Measurements from ENCODE around the gene NHS.

Gene NHS

GRCh38 chrX:17592117-17592516 lies 217.1 kb downstream of the NHS start:
- no peak for DNase-seq

DNA sequence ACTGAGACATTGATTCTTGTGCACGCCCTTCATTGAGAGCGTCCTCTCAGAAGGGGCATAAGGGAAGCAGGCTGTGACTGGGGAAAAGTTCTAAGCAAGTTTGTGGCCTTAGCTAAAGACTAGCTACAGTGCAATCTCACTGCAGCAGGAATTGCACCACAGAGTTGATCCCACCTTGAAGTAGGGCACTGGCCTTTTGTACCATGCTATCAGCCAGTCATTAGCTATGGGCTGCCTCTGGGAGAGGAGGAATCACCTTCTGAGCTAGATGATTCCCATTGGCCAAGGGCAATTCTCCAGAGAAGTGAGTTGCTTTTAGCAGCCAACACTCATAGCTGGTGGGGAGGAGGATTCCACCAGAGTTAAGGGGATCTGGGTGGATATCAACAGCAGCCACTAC lies 219.7 kb downstream of the NHS start:
- no peak for DNase-seq

DNA sequence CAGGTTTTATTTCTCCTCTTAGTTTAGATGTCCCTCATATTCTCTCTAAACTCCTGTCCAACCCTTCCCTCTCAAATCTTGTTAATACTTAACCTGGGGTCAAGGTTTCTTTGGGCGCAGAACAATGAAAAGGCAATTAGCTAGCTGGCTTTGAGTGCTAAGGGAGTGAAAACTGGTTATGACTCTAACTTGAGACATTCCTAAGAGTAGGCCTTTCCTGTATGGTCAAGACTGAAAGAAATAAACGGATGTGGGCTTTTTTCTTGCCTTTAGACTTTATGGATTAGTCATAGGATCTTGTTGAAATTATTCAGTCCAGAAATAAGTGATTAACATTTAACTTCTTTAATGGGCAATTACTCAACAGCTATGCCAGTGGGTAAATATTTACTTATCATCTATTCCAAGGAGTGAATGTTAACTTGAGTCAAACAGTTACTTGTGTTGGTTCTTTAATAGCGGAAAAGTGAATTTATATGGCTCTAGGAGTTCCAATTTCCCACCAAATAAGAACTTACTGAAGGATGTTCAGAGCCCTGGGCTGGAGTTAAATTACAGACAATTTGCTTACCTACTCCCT lies 220.5 kb downstream of the NHS start:
- no peak for DNase-seq

DNA sequence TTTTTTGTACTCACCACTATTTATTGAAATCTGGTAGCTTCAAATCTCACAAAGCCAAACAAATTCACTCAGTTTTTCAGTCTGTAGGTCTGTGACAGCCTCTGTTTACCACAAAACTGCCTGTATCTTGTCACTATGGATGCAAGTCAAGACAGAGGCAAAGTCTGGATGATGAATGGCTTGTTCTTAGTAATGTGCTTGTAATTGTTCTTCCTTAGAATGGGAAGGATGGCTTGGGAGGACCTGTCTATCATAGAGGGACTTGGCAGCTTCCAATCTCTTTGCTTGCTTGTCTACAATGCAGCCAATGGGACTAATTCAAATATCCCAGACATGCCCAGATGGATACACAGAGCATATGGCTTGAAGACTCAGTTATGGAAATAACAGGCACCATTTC lies 221.1 kb downstream of the NHS start:
- no peak for DNase-seq

GRCh38 chrX:17596546-17597205 lies 221.7 kb downstream of the NHS start:
- no peak for DNase-seq

GRCh38 chrX:17597327-17597726 lies 222.3 kb downstream of the NHS start:
- no peak for DNase-seq

GRCh38 chrX:17597836-17598439 lies 222.9 kb downstream of the NHS start:
- DNase-seq: peak in 1 of 2 experiments; percentile 6

- no peak for DNase-seq
Observed at GRCh38 chrX:17601441-17602200, 226.6 kb downstream of the NHS start.

DNA sequence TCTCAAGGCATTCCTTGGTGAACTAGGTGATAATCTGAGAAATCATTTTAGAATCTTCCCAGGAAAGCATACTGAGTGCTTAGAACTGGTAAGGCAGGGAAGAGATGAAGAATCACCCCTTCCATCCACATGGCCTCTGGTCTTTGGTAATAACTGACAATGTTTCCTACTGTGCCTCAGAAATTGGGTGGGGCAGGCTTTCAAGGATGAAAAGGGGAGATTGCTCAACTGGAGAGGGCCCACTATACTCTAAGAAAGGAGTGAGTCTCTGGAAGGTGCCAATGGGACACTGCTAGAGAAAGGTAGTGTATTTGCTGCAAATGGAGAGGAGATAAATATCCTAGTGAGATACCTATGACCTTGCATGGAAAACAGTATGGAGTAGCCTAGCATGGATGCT lies 227.2 kb downstream of the NHS start:
- no peak for DNase-seq

- no peak for DNase-seq
Observed at GRCh38 chrX:17603196-17603595, 228.2 kb downstream of the NHS start.

DNA sequence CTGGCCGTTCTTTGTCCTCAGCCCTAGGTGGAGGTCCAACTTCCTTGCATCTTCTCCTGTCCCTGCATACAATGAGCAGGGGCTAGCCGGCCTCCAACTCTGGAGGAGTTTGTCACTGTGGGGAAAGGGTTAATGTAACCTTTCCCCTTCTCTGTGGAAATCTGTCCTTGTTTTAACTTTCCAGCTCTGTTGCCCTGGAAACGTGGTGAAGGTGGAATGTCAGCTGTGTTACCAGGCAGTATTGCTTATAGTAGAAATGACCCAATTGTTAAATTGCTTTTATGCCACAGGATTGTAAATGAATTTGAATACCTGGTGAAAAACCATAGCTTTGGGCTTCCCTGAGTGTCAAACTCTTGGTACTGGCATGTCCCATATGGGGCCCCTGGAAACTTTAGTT lies 230.7 kb downstream of the NHS start:
- no peak for DNase-seq

- no peak for DNase-seq
Observed at GRCh38 chrX:17606231-17606630, 231.2 kb downstream of the NHS start.

DNA sequence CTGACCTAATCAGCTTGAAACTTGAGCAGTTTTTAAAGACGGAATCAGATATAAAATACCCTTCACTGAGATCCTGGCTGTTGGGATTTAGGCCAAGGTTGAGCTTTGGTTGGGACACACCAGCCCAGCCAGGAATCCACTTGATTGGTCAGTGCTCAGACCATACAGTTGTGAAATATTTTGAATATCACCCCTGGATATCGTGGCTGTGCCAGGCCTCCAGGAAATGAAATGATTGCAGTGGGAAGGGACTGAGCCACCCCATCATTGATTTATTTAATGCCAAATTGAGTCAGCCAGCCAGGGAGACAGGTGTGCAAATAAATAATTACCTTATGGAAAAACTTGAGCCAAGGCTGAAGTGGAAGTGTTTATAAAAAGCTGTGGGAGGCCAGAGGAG lies 233.9 kb downstream of the NHS start:
- DNase-seq: peak; percentile 32 to 36

DNA sequence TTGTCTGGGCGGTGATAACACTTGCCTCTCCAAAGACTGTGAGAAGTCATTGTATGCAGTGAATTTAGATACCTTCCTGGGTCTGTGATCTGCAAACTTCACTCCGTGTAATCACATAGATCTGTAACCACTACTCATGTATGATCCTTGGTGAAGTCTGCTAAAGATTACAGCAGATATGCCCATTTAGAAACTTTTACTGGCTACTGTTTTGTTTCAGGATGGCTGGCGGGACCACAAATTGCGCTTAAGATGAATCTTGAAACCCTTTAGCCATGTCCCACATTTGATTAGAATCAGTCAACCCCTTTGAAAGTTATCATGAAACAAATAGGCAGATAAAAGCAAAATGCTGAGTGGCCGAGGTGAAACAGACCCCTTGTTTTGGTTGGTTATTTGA lies 235.8 kb downstream of the NHS start:
- no peak for DNase-seq

- peak in 1 of 2 experiments; percentile 17 for DNase-seq
Observed at GRCh38 chrX:17613979-17614588, 239.1 kb downstream of the NHS start.

DNA sequence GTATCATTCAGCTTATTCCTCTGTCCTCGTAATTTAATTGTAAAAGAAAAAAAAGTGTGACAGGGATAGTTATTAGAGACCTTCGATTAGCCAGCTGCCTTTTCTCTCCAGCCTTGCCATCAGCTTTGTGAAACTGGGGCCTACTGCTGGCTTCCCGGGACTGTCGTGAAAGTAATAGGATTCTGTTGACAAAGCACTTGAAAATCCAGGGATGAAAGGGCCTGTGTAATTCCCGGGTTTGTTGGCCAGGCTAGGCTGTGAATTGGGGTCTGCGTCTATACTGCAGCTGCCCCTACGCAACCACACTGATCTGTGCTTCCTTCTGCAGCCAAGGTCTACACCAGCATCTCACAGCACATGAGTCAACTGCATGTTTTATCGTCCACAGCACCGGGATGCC lies 241.9 kb downstream of the NHS start:
- peak; percentile 66 to 75 for DNase-seq

DNA sequence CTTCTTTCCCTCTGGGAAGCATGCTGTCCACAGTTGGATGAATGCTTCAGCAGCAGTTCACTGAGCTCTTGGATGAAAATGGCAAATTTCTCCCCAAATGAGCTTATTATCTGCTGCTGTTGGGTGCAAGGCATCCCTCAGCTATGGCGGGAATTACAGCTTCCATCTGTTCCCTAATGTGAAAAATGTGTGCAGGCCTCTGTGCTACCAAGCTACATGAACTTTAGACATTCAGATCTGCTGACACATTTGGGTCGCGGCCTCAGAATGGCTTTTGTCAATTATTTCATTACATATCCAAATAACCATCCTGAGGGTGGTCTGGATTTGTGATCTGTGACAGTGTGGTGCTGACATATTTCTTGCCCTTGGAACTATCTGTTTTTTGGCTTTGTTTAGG lies 242.8 kb downstream of the NHS start:
- no peak for DNase-seq

GRCh38 chrX:17621566-17622270 lies 246.7 kb downstream of the NHS start:
- DNase-seq: no peak

DNA sequence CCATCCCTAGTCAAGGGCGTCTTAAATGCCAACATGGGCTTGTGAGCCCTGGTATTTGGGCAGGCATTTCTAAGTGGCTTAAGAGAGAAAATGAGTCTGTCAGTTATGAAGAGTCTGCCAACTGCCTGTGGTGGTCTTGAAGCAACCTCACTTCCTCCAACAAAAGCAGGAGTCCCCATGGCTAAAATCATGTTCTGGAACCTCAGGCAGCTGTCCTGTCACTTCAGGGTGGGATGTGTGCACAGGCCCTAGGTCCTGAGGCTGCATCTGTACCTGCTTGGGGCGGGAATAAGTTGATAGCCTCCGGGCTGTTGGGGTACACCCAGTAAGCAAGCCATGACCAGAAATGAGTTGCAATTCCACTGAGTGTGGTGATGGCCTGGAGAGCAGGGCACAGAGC lies 247.3 kb downstream of the NHS start:
- DNase-seq: no peak

DNA sequence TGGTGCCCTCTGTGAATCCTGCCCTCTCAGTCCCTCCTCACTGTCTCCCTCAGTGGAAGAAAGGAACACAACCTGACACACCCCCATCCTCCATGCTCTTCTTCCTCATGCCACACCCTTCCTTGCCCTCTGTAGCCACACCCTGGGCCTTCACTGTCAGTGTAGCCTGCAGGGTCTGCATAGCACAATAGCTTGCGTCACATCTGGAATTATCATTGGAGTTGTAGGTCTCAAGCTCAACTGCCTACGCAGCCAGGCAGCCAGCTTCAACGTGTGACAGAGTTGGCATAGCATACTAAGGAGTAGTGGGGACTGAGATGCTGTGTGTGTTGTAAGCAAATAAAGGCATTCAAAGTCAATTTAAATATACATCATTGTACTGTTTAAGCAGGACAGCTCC lies 248.8 kb downstream of the NHS start:
- no peak for DNase-seq

DNA sequence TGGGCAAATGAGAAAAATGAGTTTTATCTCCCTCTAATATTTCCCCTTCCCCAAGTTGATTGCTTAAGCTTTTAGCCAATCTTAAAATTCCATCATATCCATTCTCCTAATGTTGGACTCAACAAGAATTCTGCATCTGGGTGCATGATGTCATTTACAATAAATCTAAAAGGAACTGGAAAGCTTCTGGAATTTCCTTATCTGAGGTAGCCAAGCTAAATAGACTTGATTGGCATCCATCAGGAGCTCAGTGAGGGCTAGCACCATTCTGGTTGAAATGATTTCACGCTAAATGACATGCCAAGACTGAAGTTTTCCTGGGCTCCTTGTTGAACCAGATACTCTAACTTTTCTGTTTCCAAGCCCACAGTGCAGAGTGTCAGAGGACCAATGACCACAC lies 252.0 kb downstream of the NHS start:
- DNase-seq: no peak

DNA sequence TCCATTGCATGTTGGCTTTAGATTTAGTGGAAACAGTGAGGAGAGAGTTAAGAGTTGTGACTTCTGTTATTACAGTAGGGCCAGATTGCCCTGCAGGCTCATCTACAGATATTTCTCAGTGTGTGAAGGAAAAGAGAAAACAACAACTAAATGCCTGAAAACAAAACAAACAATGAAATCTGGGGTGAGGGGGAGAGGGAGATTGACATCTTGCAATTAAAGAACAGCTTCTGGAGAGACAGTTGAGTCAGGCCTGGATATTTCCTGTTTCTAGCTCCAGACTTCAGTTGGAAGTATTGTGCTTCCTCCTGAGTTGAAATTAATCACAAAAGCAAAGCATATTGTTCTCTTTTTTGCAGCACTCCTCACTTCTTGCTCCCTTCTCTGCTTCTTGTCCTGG lies 254.0 kb downstream of the NHS start:
- DNase-seq: no peak

- no peak for DNase-seq
Observed at GRCh38 chrX:17629519-17629918, 254.5 kb downstream of the NHS start.
